CD4-positive, alpha-beta T cell treated with Interleukin-1 beta for 1 hour (primary cell): ENCODE measurements around the gene SLC25A21.
"Not testable (repeated sequence)": the region's sequence is repeated elsewhere in the genome, so short reads cannot be mapped to it uniquely, and the experiment has no call there.

Experiments
- DNase-seq, 2 donors: peaks; one replicate each; pipeline ENCODE4 v3.0.0-alpha.2; 2020 to 2022

Gene SLC25A21

DNA sequence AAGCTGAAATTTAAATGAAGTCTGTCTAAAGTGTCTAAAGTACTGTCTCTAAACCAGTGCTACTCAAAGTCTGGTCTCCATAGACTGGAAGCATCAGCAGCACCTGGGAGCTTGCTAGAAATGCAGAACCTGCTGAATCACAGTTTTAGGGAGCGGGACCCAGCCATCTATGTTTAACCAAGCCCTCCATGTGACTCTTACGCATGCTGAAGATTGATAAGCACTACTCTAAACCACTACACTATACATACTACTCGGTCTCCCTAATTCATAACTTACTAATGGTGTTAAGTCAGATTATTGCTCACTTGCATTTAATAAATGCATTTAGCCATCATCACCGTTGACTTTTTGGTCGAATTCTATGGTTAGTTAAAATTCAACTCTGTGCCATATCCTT lies 88.8 kb downstream of the SLC25A21 start:
- no peak for DNase-seq

DNA sequence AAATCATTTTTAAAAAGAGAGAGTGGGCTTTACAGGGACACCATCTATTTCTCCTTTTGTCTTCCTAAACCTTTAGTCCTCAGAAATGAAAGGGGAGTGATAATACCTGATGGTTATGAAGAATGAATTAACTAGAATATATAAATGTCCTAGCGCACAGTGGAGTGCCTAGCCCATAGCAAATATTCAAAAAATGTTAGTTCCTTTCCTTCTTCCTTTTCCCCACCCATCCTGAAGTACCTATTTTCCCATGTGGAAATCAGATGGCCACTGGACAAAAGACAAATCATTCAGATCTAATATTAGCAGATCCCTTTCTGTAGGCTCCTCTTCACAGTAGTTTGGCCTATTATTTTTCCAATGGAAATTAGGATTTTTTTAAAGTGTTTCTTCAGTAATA lies 90.0 kb downstream of the SLC25A21 start:
- DNase-seq = no peak

DNA sequence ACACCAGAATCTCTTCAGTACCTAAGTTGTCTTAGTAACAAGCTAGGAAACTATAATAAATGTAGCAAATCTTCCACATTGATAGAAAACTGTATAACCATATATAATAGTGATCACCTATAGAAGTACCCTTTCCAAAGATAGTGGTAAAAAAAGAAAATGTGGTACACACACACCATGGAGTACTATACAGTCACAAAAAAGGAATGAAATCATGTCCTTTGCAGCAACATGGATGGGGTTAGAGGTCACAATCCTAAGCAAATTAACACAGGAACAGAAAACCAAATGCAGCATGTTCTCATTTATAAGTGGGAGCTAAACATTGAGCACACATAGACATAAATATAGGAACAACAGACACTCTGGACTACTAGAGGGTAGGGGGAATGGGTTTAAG lies 90.5 kb downstream of the SLC25A21 start:
- no peak for DNase-seq

DNA sequence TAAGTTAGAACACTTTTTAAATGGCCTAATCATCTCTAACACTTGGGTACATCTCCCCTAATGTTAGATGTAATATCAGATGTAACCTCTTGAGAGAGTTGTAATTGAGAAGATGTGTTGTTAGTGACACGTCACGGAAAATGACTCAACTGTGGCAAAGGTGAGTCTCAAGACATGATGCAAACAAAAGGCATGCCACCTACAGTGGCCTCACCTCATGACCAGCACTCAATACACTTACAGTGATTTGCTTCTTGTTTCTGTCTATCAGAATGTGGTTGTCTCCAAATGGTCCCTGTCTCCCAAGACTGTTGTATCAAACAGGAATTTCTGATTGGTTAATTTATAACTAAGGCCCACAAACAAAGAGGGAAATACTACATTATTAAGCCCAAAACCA lies 91.2 kb downstream of the SLC25A21 start:
- no peak for DNase-seq

- no peak for DNase-seq
These were observed 94.3 kb downstream of the SLC25A21 start for GRCh38 chr14:37078131-37078530.

DNA sequence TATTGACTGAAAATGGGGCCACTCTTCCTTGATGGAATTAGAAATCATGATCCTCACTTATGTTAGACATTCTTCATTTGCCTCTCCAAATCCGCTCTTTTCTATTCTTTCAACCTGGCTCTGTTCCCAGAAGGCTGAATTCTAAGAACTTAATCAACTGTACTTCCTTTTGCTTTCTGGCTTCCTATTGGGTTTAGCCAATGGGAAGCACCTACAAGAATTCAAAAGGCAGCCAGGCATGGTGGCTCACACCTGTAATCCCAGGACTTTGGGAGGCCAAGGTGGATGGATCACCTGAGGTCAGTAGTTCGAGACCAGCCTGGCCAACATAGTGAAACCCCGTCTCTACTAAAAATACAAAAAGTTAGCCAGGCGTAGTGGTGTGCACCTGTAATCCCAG lies 98.1 kb downstream of the SLC25A21 start:
- not testable (repeated sequence) for DNase-seq

DNA sequence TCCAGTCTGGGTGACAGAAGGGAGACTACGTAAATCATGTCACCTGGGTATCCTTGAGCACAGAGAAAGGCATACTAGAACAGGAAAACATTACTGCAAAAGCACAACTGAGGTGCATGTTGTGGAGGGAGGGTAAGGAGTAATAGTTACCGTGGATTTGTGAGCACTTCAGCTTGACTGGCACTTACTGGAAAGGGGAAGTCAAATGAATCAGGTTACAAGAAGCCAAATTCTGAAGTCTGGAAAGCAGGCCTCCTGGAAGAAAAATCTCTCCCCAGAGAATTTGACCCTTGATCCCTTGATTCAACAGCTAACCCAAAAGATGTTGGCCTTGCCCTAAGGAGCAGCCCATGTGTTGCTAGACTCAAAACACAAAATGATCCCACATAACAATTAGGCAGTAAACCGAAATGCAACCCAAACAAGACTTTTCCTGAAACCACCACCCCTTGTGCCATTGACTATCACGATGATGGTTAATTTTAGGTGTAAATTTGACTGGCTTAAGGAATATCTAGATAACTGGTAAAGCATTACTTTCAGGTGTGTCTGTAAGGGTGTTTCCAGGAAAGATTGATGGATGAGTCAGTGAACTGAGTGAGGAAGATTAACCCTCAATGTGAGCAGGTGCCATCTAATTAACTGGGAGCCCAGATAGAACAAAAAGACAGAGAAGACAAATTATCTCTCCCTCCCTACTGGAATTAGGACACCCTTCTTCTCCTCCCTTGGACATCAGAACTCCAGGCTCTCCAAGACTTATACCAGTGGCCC lies 108.8 kb downstream of the SLC25A21 start:
- no peak for DNase-seq

- no peak for DNase-seq
These were observed 110.1 kb downstream of the SLC25A21 start for GRCh38 chr14:37062191-37062803.

GRCh38 chr14:37061697-37062096 lies 110.7 kb downstream of the SLC25A21 start:
- DNase-seq = no peak

DNA sequence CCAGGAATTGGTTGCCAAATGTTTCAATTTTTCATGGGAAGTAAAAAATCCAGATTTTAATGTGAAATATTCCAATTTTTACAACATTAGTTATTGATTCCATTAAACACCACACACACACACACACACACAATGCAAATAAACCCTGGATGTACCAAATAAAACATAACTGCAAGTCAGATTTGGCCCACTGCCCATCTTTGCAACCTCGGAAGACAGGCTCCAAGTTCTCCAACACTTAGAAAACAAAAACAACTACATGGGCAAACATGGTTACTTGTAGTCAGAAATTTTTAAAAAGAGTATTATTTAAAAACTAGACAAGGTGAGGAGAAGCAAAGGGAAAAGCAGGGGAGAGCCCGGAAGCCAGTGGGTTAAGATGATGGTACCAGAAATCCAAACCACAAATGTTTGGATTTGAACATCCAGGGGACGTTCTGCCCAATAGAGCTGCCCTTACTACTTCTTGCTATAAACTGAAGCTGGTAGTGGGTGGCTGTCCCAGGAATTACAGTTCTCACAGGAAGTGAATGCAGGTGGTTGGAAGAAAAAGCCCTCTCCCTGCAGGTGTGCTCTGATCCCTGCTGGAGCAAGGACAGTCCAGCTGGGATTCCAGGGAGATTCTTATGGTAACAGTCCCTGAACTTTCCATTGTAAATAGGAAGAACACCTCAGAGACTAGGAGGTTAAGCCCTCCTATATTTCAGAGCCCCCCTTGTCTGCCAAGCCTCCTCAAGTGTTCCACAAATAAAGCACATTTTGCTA lies 111.7 kb downstream of the SLC25A21 start:
- no peak for DNase-seq

GRCh38 chr14:37057776-37058175 lies 114.6 kb downstream of the SLC25A21 start:
- no peak for DNase-seq

DNA sequence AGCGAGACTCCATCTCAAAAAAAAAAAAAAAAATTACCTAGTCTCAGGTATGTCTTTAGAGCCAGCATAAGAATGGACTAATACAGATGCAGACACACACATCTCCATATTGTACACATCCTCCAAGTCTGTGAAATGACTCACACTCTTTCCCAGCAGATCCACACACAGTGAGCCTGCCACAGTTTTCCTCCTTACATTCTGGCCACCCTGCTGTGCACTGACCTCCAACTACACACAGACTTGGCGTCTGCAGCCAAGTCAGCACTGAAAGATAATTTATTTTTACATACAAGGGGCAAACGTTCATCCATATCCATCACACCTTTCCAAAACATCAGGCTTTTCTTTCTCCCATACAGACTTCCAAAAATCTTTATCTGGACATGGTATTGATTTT lies 115.9 kb downstream of the SLC25A21 start:
- DNase-seq = no peak

DNA sequence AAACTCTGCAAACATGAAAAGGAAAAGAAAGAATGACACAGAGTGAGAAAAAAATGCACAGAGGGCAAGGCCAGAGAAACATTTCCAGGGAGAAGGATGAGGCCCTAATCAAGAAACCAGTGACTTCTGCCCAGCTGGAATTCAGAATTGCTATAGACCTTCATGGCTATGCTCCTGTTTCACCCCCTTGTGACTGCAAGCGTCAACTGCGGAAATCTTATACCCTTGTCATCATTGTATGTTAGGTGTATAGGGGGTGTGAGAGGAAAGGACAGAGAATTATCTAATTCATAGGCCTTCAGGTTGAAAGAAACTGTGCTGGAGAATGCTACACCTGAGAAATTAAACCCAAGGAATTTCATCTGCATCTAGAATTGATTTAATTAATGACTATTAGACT lies 117.5 kb downstream of the SLC25A21 start:
- DNase-seq = no peak

DNA sequence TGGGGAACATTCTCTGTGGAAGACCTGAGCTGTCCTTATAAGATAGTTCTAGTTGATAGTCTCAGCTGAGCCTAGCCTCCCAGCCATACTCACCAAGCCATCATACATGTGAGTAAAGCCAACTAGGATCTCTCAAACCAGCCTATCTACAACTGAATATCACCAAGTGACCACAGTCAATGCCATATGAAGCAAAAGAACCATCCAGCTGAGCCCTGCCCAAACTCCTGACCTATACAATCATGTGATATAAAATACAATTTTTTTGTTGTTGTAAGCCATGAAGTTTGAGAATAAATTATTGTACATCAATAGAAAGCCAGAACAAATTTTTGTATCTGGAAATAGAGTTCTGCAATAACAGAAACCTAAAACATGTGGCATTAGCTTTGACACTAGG lies 118.3 kb downstream of the SLC25A21 start:
- no peak for DNase-seq

- DNase-seq = no peak
These were observed 120.7 kb downstream of the SLC25A21 start for GRCh38 chr14:37051680-37052079.

GRCh38 chr14:37051153-37051552 lies 121.3 kb downstream of the SLC25A21 start:
- no peak for DNase-seq

DNA sequence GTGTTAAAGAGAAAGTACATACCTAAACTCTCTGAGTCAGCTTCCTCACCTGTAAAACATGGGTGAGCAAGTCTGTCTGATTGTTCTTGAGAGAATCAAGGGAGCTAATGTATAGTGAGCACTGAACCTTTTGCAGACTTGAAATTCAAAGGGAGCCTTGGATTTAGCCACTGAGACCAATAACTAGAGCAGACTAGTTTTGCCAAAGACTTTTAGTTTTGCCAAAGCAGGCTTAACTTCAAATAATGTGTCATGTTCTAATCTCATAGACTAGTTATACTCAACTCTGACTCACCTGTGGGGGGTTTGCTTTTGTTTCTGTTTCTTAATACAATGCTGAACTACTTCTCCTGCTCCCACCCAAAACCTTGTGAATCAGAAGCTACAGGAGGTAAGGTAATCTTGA lies 123.7 kb downstream of the SLC25A21 start:
- no peak for DNase-seq

DNA sequence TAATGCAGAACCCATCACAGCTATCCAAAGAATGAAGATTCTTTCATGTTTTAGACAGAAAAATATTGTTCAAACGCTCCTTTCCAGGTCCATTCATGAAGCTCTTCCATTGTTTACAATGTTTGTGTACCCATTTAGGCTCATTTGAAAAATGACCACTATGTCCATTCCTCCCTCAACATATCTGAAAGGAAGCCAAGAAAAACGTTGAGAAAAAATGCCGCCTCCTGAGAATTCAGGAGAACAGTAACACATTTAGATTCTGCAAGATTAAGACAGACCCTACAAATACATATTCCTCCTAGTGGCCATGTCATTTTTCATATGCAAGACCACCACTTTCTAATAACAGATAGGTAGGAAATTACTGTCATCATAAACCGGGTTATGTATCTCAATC lies 124.4 kb downstream of the SLC25A21 start:
- no peak for DNase-seq

DNA sequence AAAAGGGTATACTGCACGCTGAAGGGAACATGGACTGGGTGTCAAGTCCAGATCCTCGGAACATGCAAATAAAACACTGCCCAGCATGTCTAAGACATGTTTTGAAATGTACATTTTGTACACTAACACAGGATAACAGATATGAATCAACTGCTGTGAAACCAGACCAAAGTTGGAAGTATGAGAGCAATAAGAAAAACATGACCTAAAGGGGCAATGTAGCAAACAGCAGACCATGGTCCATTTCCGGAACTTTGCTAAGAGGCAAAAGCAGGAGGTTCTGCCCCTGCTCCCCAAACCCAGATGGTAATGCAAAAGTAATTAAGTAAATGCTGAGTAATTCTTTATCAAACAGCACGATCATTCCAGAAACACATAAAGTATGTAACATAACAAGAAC lies 125.2 kb downstream of the SLC25A21 start:
- DNase-seq = no peak

GRCh38 chr14:37046815-37047214 lies 125.6 kb downstream of the SLC25A21 start:
- no peak for DNase-seq

GRCh38 chr14:37045340-37046061 lies 126.9 kb downstream of the SLC25A21 start:
- DNase-seq = no peak

DNA sequence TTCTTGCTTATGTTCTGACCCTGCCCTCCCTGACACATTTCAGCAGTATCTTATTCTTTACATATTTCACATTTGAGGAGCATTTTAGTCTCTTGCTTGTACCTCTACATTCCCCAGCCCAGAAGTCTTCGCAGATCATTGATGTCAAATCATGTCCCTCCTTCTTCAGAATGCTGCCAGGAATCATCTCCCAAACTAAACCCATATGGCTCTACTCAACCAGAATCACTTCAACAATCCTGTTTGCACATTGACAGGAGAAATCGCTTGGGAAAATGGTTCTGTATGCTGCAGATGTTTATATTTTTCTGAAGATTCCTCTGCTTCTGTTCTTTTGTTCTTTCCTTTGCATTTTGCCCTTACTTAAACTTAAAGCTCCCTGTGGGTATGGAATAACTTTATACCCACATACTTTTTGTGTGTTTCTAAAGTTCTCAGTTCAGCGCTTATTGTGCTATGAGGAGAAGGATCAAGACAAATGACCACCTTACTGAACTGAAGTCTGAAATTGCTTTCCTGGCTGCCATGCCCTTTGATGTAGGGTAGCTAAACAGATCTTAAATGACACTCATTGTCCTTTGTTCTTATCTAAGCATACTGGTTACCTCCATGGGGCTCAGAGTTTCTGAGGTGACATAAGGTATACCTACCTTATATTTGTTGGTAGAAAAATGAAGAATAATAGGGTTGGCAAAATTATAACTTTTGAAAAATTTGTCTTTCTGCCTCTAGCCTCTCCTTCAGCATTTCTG lies 134.6 kb downstream of the SLC25A21 start:
- DNase-seq = no peak
